ENCODE results near the gene RNF157.

DNA sequence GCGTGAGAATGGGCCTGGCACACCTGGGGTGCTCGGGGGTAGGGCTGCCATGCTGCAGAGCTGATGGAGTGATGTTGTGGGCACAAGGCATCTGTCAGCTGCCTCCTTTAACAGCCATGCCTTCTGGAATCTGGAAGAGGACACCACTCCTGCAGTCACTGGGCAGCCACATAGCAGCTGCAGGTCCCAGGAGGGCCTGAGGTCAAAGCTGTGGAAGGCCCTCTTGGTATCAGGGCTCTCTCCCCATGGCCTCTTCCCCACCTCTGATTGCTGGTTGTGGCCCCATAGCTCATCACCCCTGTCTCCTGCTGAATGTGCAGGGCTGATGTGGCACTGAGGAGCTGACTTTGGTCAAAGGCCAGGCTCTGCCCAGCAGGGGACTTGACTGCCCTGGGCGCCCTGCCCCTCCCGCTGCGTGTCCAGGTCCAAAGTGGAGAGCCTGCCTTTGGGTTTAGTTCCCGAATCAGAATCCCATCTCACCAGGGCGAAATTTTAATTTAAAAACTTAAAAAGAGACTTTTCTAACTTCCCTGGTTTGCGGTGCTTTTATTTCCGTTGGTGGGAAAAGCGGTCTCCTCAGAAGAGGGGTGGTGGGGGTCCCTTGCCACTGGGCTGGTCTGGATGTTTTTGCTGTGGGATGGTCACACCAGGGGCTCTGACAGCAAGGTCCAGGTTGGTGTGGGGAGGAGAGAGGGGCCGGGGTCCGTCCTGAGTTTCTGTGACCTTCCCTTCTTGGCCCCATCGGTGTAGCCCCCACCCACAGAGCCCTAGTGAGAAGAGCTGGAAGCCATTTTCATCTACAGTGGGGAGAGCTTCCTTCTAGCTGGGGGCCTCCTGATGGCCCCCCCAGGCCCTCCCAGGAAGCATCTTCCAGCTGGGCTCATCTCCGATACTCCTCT, 30.7 kb upstream of the RNF157 start:
- TF ChIP-seq ARNT (IDR thresholded peaks at IDR 0.05) = no peak
- no peak for TF ChIP-seq HDGF (IDR thresholded peaks at IDR 0.05; ENCODE audit: borderline replicate concordance)
- no peak for TF ChIP-seq BHLHE40 (IDR thresholded peaks at IDR 0.05; ENCODE audit: borderline replicate concordance)
- TF ChIP-seq SP1 (IDR thresholded peaks at IDR 0.05) = no peak
- no peak for TF ChIP-seq FOXM1 (IDR thresholded peaks at IDR 0.05; ENCODE audit: borderline replicate concordance)
- TF ChIP-seq TARDBP (IDR thresholded peaks at IDR 0.05) = no peak
- TF ChIP-seq CTBP1 (IDR thresholded peaks at IDR 0.05; ENCODE audit: borderline replicate concordance) = no peak
- TF ChIP-seq FOXK2 (IDR thresholded peaks at IDR 0.05) = no peak
- no peak for TF ChIP-seq SUZ12 (IDR thresholded peaks at IDR 0.05)
- TF ChIP-seq, protein P1, sequence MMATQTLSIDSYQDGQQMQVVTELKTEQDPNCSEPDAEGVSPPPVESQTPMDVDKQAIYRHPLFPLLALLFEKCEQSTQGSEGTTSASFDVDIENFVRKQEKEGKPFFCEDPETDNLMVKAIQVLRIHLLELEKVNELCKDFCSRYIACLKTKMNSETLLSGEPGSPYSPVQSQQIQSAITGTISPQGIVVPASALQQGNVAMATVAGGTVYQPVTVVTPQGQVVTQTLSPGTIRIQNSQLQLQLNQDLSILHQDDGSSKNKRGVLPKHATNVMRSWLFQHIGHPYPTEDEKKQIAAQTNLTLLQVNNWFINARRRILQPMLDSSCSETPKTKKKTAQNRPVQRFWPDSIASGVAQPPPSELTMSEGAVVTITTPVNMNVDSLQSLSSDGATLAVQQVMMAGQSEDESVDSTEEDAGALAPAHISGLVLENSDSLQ (IDR thresholded peaks at IDR 0.05) = no peak
- no peak for TF ChIP-seq L3MBTL2 (conservative IDR thresholded peaks at IDR 0.05)

All from HEK293T (cell line).